Transverse colon (tissue), 4 donors: Measurements from ENCODE around the gene AKAP4.

ENCODE experiments used
- EP300 ChIP-seq: sonication (generic); formaldehyde crosslinking; IDR thresholded peaks from one replicate; pipeline ENCODE4 v1.6.1; 2017; ENCODE audit warnings: antibody characterized with exemption, low read depth
- POLR2A ChIP-seq: fragments of 450-650 bp; IDR thresholded peaks from one replicate; pipeline ENCODE4 v1.6.1; 2016; ENCODE audit warnings: antibody characterized with exemption, mild to moderate bottlenecking, moderate library complexity
- POLR2AphosphoS5 ChIP-seq, 3 donors: sonication (generic); formaldehyde crosslinking; IDR thresholded peaks; one replicate each; pipeline ENCODE4 v1.6.1; 2016; ENCODE audit warnings: antibody characterized with exemption in 3 of 3
- TF ChIP-seq, protein P1 (sequence below), 5 experiments: fragments of 200-600 bp in 3 of 5; fragments of 450-650 bp in 2 of 5; sonication (generic) in 3 of 5; IDR thresholded peaks; 1 replicate in 2 of 5; 2 replicates in 3 of 5; pipeline ENCODE4 v1.5.1; 2016 to 2017; ENCODE audit warnings: antibody characterized with exemption in 5 of 5, inconsistent platforms in 3 of 5, mild to moderate bottlenecking in 2 of 5, moderate library complexity in 1 of 5

DNA sequence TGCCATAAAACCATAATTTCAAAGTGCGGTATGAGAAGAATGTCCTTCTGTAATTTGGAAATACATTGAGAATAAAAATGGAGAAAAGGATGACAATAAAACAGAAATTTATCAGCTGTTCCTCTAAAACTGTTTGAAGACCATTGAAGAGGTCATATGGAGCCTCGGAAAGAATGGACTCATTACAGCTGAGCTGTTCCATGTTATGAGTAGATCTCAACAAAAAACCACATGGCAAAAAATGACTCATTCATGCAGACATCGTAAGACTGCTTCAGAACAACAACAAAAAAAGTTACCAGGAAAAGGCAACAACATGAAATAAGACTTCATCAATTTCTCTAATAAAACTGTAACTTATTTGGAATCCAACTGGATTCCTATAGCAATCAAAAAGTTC lies 39.7 kb downstream of the AKAP4 start:
- TF ChIP-seq, protein P1, sequence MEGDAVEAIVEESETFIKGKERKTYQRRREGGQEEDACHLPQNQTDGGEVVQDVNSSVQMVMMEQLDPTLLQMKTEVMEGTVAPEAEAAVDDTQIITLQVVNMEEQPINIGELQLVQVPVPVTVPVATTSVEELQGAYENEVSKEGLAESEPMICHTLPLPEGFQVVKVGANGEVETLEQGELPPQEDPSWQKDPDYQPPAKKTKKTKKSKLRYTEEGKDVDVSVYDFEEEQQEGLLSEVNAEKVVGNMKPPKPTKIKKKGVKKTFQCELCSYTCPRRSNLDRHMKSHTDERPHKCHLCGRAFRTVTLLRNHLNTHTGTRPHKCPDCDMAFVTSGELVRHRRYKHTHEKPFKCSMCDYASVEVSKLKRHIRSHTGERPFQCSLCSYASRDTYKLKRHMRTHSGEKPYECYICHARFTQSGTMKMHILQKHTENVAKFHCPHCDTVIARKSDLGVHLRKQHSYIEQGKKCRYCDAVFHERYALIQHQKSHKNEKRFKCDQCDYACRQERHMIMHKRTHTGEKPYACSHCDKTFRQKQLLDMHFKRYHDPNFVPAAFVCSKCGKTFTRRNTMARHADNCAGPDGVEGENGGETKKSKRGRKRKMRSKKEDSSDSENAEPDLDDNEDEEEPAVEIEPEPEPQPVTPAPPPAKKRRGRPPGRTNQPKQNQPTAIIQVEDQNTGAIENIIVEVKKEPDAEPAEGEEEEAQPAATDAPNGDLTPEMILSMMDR (IDR thresholded peaks at IDR 0.05): no peak
- TF ChIP-seq POLR2A: no peak
- TF ChIP-seq POLR2AphosphoS5 (IDR thresholded peaks at IDR 0.05): no peak
- no peak for TF ChIP-seq EP300
